Left colon (tissue), 2 donors: Measurements from ENCODE around the gene APBB1IP. TPM values are rescaled to one million over a fixed set of nuclear protein-coding genes. Genes with fewer than 3 reads are reported as not detected.
"Not testable (repeated sequence)": the region's sequence is repeated elsewhere in the genome, so short reads cannot be mapped to it uniquely, and the experiment has no call there.

Experiments
- ATAC-seq: fragments of 200-7000 bp; cut with Tn5 transposase; one replicate; pipeline ENCODE4 v1.9.1; 2020; ENCODE audit warnings: mild to moderate bottlenecking, moderate library complexity
- DNase-seq, 2 donors: peaks; one replicate each; pipeline ENCODE4 v3.0.0-alpha.2; 2020
- intact Hi-C, 2 donors: fragments of 100-400 bp; cut with DNase I in 1 of 2; cut with micrococcal nuclease in 1 of 2; formaldehyde crosslinking; loops; one replicate each; pipeline versions ENCODE4 v1.11.2 to v1.14.0; 2022; cut with DNase I, micrococcal nuclease
- total RNA-seq, 2 donors: library from RNA; stranded (reverse); fragmentation: NEBNext Ultra II Directional; extraction: Animal tissue kit (Norgen Biotek cat#: 25700); gene quantifications; one replicate each; pipeline ENCODE4 v1.2.1, GENCODE V29; 2021
- donor health status: DM: no; HTN: no; CAD: no.
- donor health status: DM: yes; HTN: yes; CAD: no.

Gene APBB1IP
- total RNA-seq, 2 donors from 2014 or later = 2.0 to 4.6 TPM

GRCh38 chr10:26579256-26580063 lies 141.3 kb downstream of the APBB1IP start:
- intact Hi-C loops = no loop called here
- ATAC-seq (no peak), DNase-seq (no peak)

DNA sequence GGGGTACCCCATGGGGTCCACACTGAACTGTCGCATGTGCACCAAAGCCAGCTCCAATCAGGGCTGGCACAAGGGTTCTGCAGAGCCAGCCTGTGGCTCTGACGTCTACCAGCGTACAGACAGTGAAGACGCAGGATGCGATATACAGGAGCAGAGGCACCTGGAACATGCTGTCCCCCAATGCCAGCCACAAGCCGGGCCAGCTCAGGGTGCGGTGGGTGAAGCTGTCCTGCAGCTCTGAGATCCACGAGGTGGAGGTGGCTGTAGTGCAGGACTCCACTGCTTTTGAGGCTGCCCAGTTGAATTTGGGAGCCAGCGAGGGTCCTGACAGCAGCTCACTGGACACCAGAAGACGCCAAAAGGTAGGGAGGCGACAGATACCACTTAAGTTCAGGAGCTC lies 148.1 kb downstream of the APBB1IP start:
- DNase-seq (no peak), ATAC-seq (no peak)
- intact Hi-C loops = no loop called here

GRCh38 chr10:26588611-26589010 lies 150.5 kb downstream of the APBB1IP start:
- intact Hi-C loops = no loop called here
- DNase-seq (no peak), ATAC-seq (no peak)

- DNase-seq, intact Hi-C loops, ATAC-seq: not testable (repeated sequence)
Measured at GRCh38 chr10:26589813-26590212, 151.7 kb downstream of the APBB1IP start.

DNA sequence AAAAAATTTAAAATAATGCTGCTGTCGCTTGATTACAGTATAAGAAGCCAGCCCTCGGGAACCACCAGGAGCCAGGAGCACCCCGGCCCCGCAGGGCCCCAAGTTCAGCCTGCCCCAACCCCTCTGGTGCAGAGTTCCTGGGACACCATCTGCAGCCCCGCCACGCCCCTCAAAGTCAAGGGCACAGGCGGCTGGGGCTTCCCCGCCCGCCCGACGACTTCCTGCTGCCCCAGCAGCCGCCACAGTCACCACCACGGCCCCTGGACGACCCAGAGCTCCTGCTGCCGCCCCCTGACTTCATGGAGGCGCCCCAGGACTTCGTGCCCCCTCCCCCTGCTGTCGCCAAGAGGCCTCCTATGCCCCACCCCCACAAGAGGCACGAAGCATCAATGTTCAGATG lies 155.8 kb downstream of the APBB1IP start:
- intact Hi-C loops = no loop called here
- DNase-seq = peak in 1 of 2 donors; percentile 24
- peak; percentile 56 for ATAC-seq

DNA sequence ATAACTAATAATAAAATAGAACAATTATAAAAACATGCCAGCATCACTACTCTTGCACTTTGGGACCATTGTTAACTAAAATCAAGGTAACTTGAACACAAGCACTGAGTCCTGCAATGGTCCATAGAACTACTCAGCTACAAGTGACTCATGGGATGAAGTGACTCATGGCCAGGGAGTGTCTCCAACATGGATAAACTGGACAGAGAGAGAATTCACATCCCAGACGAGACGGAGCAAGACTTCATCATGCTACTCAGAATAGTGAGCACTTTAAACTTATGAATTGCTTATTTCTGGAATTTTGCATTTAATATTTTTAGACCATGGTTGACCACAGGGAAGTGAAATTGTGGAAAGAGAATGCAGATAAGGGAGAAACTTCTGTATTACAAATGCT lies 165.1 kb downstream of the APBB1IP start:
- intact Hi-C loops, DNase-seq: not testable (repeated sequence)
- peak; percentile 77 for ATAC-seq

DNA sequence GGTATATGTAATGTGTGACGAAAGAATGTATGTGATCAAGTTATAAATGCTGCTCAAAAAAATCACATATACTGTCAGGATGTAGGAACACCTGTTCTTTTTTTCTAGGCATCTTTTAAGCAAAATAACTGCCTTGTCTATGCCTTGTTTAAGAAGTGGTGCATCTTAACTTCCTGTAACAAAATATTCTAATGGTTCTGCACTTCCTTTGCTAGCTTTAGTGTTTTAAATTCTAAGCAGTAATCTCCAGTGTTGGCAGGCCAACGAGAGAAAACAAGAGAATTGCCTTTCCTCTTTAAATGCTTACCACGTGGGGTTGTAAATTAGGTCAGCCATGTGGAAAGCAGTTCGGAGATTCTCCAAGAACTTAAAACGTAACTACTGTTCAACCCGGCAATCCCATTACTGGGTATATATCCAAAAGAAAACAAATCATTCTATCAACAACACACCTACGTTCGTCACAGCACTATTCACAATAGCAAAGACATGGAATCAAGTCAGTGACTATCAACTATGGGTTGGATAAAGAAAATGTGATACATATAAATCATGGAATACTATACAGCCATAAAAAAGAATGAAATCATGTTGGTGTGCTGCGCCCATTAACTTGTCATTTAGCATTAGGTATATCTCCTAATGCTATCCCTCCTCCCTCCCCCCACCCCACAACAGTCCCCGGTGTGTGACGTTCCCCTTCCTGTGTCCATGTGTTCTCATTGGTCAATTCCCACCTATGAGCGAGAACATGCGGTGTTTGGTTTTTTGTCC lies 166.4 kb downstream of the APBB1IP start:
- intact Hi-C loops, ATAC-seq, DNase-seq: not testable (repeated sequence)

- intact Hi-C loops, DNase-seq: not testable (repeated sequence)
- peak; percentile 73 for ATAC-seq
Measured at GRCh38 chr10:26606389-26606877, 168.3 kb downstream of the APBB1IP start.

- ATAC-seq (peak; percentile 95), DNase-seq (peak in 1 of 2 donors; percentile 56)
- intact Hi-C loops = no loop called here
Measured at GRCh38 chr10:26612151-26612915, 174.2 kb downstream of the APBB1IP start.

Other genes starting within 250 kb of the APBB1IP start
- not detected for gene GAD2, start 221.6 kb upstream of the APBB1IP start, total RNA-seq